A549 (cell line): ENCODE measurements around the gene ERAL1.

Source experiments
- CEBPB ChIP-seq, 2 experiments: fragments of >200 bp in 1 of 2; sonication (Bioruptor Twin) in 1 of 2; formaldehyde crosslinking in 1 of 2; IDR thresholded peaks; 2 replicates each; pipeline ENCODE4 v1.6.1; 2012 to 2016
- CHD2 ChIP-seq: fragments of 150-350 bp; IDR thresholded peaks from 2 replicates; pipeline ENCODE4 v1.6.1; 2014; ENCODE audit warnings: low read length; ENCODE audit not compliant: partially characterized antibody
- EP300 ChIP-seq, 2 experiments: fragments of >200 bp; sonication (Bioruptor Twin); formaldehyde crosslinking; IDR thresholded peaks; 2 replicates in 1 of 2; 3 replicates in 1 of 2; pipeline ENCODE4 v1.6.1; 2016 to 2017
- JUNB ChIP-seq: fragments of >200 bp; sonication (Bioruptor Twin); formaldehyde crosslinking; IDR thresholded peaks from 2 replicates; pipeline ENCODE4 v1.6.1; 2016
- MYC ChIP-seq: IDR thresholded peaks from 2 replicates; pipeline ENCODE4 v1.6.1; 2012; ENCODE audit warnings: mild to moderate bottlenecking, inconsistent platforms, low read length, improper control_type of control experiment, borderline replicate concordance
- POLR2A ChIP-seq: IDR thresholded peaks from 2 replicates; pipeline ENCODE4 v1.6.1; 2012; ENCODE audit warnings: mild to moderate bottlenecking, low read length
- SMC3 ChIP-seq: fragments of >200 bp; sonication (Bioruptor Twin); formaldehyde crosslinking; IDR thresholded peaks from 3 replicates; pipeline ENCODE4 v1.6.1; 2018; ENCODE audit warnings: inconsistent platforms
- TF ChIP-seq, protein P1 (sequence below): fragments of >200 bp; sonication (Bioruptor Twin); formaldehyde crosslinking; IDR thresholded peaks from 3 replicates; pipeline ENCODE4 v1.5.1; 2016
- TF ChIP-seq, protein P2 (sequence below): fragments of 450-650 bp; IDR thresholded peaks from 2 replicates; pipeline ENCODE4 v1.6.1; 2014; ENCODE audit warnings: antibody characterized with exemption
- TF ChIP-seq, protein P3 (sequence below): fragments of 200-600 bp; sonication (generic); IDR thresholded peaks from 2 replicates; pipeline ENCODE4 v1.6.1; 2016; ENCODE audit warnings: antibody characterized with exemption, mild to moderate bottlenecking, moderate library complexity

DNA sequence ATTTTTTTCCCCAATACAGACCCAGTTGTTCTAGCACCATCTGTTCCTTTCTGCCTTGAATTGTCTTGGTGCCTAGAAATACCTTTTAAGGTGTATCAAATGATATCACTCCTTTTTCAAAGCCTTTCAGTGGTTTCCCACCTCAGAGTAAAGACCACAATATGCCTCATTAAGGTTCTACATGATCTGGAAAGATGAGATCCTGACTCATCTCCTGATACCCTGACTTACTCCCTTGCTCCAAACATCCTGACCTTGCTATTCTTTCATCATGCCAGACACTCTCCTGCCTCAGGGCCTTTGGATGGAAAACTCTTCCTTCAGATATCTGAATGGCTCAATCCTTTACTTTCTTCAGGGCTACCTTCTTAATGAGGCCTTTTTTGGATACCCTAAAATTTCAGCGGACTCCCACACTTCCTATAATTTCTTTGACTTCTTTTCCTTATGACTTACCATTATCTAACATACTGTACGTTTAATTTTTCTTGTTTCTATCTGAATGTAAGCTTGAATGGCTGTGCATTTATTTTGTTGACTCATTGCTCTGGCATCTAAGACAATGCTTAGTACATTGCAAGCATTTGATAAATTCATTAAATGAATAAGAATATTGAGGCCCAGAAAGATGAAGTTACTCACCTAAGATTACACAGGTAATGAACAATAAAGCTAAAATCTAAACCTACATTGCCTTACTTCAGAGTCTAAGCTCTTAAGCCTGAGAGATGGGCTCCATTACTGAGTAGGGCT lies 23.5 kb downstream of the ERAL1 start:
- TF ChIP-seq JUNB (no peak), CHD2 (no peak), EP300 (IDR thresholded peaks at IDR 0.05) (no peak), POLR2A (no peak), SMC3 (no peak), CEBPB (IDR thresholded peaks at IDR 0.05) (no peak), MYC (no peak)
- TF ChIP-seq, protein P1, sequence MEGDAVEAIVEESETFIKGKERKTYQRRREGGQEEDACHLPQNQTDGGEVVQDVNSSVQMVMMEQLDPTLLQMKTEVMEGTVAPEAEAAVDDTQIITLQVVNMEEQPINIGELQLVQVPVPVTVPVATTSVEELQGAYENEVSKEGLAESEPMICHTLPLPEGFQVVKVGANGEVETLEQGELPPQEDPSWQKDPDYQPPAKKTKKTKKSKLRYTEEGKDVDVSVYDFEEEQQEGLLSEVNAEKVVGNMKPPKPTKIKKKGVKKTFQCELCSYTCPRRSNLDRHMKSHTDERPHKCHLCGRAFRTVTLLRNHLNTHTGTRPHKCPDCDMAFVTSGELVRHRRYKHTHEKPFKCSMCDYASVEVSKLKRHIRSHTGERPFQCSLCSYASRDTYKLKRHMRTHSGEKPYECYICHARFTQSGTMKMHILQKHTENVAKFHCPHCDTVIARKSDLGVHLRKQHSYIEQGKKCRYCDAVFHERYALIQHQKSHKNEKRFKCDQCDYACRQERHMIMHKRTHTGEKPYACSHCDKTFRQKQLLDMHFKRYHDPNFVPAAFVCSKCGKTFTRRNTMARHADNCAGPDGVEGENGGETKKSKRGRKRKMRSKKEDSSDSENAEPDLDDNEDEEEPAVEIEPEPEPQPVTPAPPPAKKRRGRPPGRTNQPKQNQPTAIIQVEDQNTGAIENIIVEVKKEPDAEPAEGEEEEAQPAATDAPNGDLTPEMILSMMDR = no peak
- TF ChIP-seq, protein P2, sequence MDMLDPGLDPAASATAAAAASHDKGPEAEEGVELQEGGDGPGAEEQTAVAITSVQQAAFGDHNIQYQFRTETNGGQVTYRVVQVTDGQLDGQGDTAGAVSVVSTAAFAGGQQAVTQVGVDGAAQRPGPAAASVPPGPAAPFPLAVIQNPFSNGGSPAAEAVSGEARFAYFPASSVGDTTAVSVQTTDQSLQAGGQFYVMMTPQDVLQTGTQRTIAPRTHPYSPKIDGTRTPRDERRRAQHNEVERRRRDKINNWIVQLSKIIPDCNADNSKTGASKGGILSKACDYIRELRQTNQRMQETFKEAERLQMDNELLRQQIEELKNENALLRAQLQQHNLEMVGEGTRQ = no peak
- TF ChIP-seq, protein P3, sequence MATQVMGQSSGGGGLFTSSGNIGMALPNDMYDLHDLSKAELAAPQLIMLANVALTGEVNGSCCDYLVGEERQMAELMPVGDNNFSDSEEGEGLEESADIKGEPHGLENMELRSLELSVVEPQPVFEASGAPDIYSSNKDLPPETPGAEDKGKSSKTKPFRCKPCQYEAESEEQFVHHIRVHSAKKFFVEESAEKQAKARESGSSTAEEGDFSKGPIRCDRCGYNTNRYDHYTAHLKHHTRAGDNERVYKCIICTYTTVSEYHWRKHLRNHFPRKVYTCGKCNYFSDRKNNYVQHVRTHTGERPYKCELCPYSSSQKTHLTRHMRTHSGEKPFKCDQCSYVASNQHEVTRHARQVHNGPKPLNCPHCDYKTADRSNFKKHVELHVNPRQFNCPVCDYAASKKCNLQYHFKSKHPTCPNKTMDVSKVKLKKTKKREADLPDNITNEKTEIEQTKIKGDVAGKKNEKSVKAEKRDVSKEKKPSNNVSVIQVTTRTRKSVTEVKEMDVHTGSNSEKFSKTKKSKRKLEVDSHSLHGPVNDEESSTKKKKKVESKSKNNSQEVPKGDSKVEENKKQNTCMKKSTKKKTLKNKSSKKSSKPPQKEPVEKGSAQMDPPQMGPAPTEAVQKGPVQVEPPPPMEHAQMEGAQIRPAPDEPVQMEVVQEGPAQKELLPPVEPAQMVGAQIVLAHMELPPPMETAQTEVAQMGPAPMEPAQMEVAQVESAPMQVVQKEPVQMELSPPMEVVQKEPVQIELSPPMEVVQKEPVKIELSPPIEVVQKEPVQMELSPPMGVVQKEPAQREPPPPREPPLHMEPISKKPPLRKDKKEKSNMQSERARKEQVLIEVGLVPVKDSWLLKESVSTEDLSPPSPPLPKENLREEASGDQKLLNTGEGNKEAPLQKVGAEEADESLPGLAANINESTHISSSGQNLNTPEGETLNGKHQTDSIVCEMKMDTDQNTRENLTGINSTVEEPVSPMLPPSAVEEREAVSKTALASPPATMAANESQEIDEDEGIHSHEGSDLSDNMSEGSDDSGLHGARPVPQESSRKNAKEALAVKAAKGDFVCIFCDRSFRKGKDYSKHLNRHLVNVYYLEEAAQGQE = no peak
